Measurements from ENCODE around the gene SOST. TPM values are rescaled to one million over a fixed set of nuclear protein-coding genes. Genes with fewer than 3 reads are reported as not detected.
A peak's percentile ranks its signal among the peaks of the same experiment; 100 is the strongest.

Gene SOST
- total and polyA plus RNA-seq, 2 donors (not counting 1 experiment from before 2014, with no cell fraction given): not detected

- no peaks in the 10 kb centered on the region for H4K20me1 ChIP-seq (ENCODE audit: control insufficient read depth, extremely low read depth, insufficient read depth, low read length)
- H3K9me3 ChIP-seq (ENCODE audit: control insufficient read depth, insufficient read depth, low read depth, low read length): no peaks in the 10 kb centered on the region
- H2AFZ ChIP-seq (ENCODE audit: low read length): no peak overlapping the region
- H3K4me3 ChIP-seq (replicated peaks in 1 of 4; ENCODE audit: control extremely low read depth in 1 of 4, insufficient read depth in 1 of 4, low read depth in 3 of 4, low read length in 4 of 4): no peak overlapping the region
- H3K27me3 ChIP-seq (ENCODE audit: control insufficient read depth, insufficient read depth, low read length): no peaks in the 10 kb centered on the region
- no peaks in the 10 kb centered on the region for H3K36me3 ChIP-seq (ENCODE audit: control insufficient read depth, insufficient read depth, low read length)
- peak; percentile 45 to 96 for DNase-seq (ENCODE audit: low read depth in 2 of 2)
- no peak for TF ChIP-seq EZH2 (IDR thresholded peaks at IDR 0.05; ENCODE audit: low read length, missing control alignments)
- TF ChIP-seq CTCF (conservative IDR thresholded peaks at IDR 0.05 in 1 of 2, IDR thresholded peaks at IDR 0.05 in 1 of 2; ENCODE audit: low read depth in 1 of 2, low read length in 2 of 2): no peak
- H3K79me2 ChIP-seq (ENCODE audit: control insufficient read depth, insufficient read depth, low read length): no peaks in the 10 kb centered on the region
- peaks cover 2% of the 10 kb centered on the region for H3K4me1 ChIP-seq (ENCODE audit: control insufficient read depth, extremely low read depth, insufficient read depth, low read length)
- H3K4me2 ChIP-seq (ENCODE audit: extremely low read depth, insufficient read depth, low read length): no peak overlapping the region
- no peak overlapping the region for H3K9ac ChIP-seq (ENCODE audit: insufficient read depth, low read length)
- H3K27ac ChIP-seq (ENCODE audit: insufficient read depth, low read length): no peak overlapping the region
Observed at GRCh38 chr17:43734376-43734775, 24.2 kb downstream of the SOST start.

GRCh38 chr17:43733956-43734355 lies 24.6 kb downstream of the SOST start:
- TF ChIP-seq CTCF (conservative IDR thresholded peaks at IDR 0.05 in 1 of 2, IDR thresholded peaks at IDR 0.05 in 1 of 2; ENCODE audit: low read depth in 1 of 2, low read length in 2 of 2): no peak
- TF ChIP-seq EZH2 (IDR thresholded peaks at IDR 0.05; ENCODE audit: low read length, missing control alignments): no peak
- Histone ChIP-seq H3K36me3 (ENCODE audit: control insufficient read depth, insufficient read depth, low read length) (no peaks in the 10 kb centered on the region), H3K4me2 (ENCODE audit: extremely low read depth, insufficient read depth, low read length) (peak overlapping the region; percentile 42), H3K27ac (ENCODE audit: insufficient read depth, low read length) (no peak overlapping the region), H3K4me3 (replicated peaks in 1 of 4; ENCODE audit: control extremely low read depth in 1 of 4, insufficient read depth in 1 of 4, low read depth in 3 of 4, low read length in 4 of 4) (no peak overlapping the region), H2AFZ (ENCODE audit: low read length) (no peak overlapping the region), H3K79me2 (ENCODE audit: control insufficient read depth, insufficient read depth, low read length) (no peaks in the 10 kb centered on the region), H3K9me3 (ENCODE audit: control insufficient read depth, insufficient read depth, low read depth, low read length) (no peaks in the 10 kb centered on the region), H3K27me3 (ENCODE audit: control insufficient read depth, insufficient read depth, low read length) (no peaks in the 10 kb centered on the region), H3K4me1 (ENCODE audit: control insufficient read depth, extremely low read depth, insufficient read depth, low read length) (peaks cover 2% of the 10 kb centered on the region), H3K9ac (ENCODE audit: insufficient read depth, low read length) (no peak overlapping the region), H4K20me1 (ENCODE audit: control insufficient read depth, extremely low read depth, insufficient read depth, low read length) (no peaks in the 10 kb centered on the region)
- no peak for DNase-seq (ENCODE audit: low read depth in 2 of 2)

GRCh38 chr17:43732958-43733357 lies 25.6 kb downstream of the SOST start:
- Histone ChIP-seq H2AFZ (ENCODE audit: low read length) (no peak overlapping the region), H3K27me3 (ENCODE audit: control insufficient read depth, insufficient read depth, low read length) (no peaks in the 10 kb centered on the region), H3K36me3 (ENCODE audit: control insufficient read depth, insufficient read depth, low read length) (no peaks in the 10 kb centered on the region), H3K4me3 (replicated peaks in 1 of 4; ENCODE audit: control extremely low read depth in 1 of 4, insufficient read depth in 1 of 4, low read depth in 3 of 4, low read length in 4 of 4) (no peak overlapping the region), H3K9ac (ENCODE audit: insufficient read depth, low read length) (no peak overlapping the region), H4K20me1 (ENCODE audit: control insufficient read depth, extremely low read depth, insufficient read depth, low read length) (no peaks in the 10 kb centered on the region), H3K4me1 (ENCODE audit: control insufficient read depth, extremely low read depth, insufficient read depth, low read length) (peaks cover 2% of the 10 kb centered on the region), H3K79me2 (ENCODE audit: control insufficient read depth, insufficient read depth, low read length) (no peaks in the 10 kb centered on the region), H3K27ac (ENCODE audit: insufficient read depth, low read length) (no peak overlapping the region), H3K9me3 (ENCODE audit: control insufficient read depth, insufficient read depth, low read depth, low read length) (no peaks in the 10 kb centered on the region), H3K4me2 (ENCODE audit: extremely low read depth, insufficient read depth, low read length) (no peak overlapping the region)
- peak; percentile 12 to 94 for DNase-seq (ENCODE audit: low read depth in 2 of 2)
- TF ChIP-seq CTCF (conservative IDR thresholded peaks at IDR 0.05 in 1 of 2, IDR thresholded peaks at IDR 0.05 in 1 of 2; ENCODE audit: low read depth in 1 of 2, low read length in 2 of 2): no peak

Data from fibroblast of lung (primary cell).